Prostate gland (tissue), 2 donors: ENCODE results near the gene MFAP4.

Source experiments
- CTCF ChIP-seq, 4 experiments: fragments of 200-600 bp in 2 of 4; fragments of 450-650 bp in 2 of 4; sonication (generic) in 2 of 4; IDR thresholded peaks; 1 replicate in 3 of 4; 2 replicates in 1 of 4; pipeline ENCODE4 v1.5.1; 2016 to 2019; ENCODE audit warnings: antibody characterized with exemption in 4 of 4, mild to moderate bottlenecking in 2 of 4, moderate library complexity in 2 of 4
- POLR2A ChIP-seq: fragments of 450-650 bp; IDR thresholded peaks from one replicate; pipeline ENCODE4 v1.6.1; 2016; ENCODE audit warnings: antibody characterized with exemption, mild to moderate bottlenecking
- POLR2AphosphoS5 ChIP-seq: sonication (generic); formaldehyde crosslinking; IDR thresholded peaks from one replicate; pipeline ENCODE4 v1.6.1; 2017; ENCODE audit warnings: antibody characterized with exemption

GRCh38 chr17:19412984-19413383, 26.0 kb upstream of the MFAP4 start:
- TF ChIP-seq CTCF (IDR thresholded peaks at IDR 0.05) (no peak), POLR2AphosphoS5 (no peak), POLR2A (no peak)
